Measurements from ENCODE around the gene NRG3.

GRCh38 chr10:82402906-82403401 is 528.0 kb downstream of the NRG3 start:
- no peak for TF ChIP-seq CTCF (IDR thresholded peaks at IDR 0.05; ENCODE audit: low read depth, low read length, poor library complexity, severe bottlenecking)
- TF ChIP-seq EZH2phosphoT487 (IDR thresholded peaks at IDR 0.05; ENCODE audit: borderline replicate concordance, low read length) = no peak

All from DOHH2 (cell line).